Subcutaneous adipose tissue (tissue), 4 donors: Measurements from ENCODE around the gene FOXD2. TPM values are rescaled to one million over a fixed set of nuclear protein-coding genes. Genes with fewer than 3 reads are reported as not detected.

Experiments
- CTCF ChIP-seq: fragments of 450-650 bp; IDR thresholded peaks from one replicate; pipeline ENCODE4 v1.5.1; 2016; ENCODE audit warnings: low read depth, mild to moderate bottlenecking, control low read depth, antibody characterized with exemption, moderate library complexity
- total RNA-seq, 4 donors: library from RNA; depleted of rRNA; stranded (reverse); fragments of >200 nt; gene quantifications; one replicate each; pipeline ENCODE4 v1.1.0, GENCODE V29; 2016

Gene FOXD2
- total RNA-seq, 4 donors from 2014 or later = under 0.01 to 0.38 (median 0.17) TPM; not detected in 1

GRCh38 chr1:47442202-47442601 is 4.4 kb downstream of the FOXD2 start:
- no peak for TF ChIP-seq CTCF

GRCh38 chr1:47442842-47443529 is 5.1 kb downstream of the FOXD2 start:
- no peak for TF ChIP-seq CTCF

GRCh38 chr1:47443530-47444296 is 5.9 kb downstream of the FOXD2 start:
- no peak for TF ChIP-seq CTCF

- no peak for TF ChIP-seq CTCF
Measured at GRCh38 chr1:47444297-47444561, 6.4 kb downstream of the FOXD2 start.

- TF ChIP-seq CTCF = no peak
Measured at GRCh38 chr1:47444562-47445465, 7.0 kb downstream of the FOXD2 start.

GRCh38 chr1:47445823-47446550 is 8.1 kb downstream of the FOXD2 start:
- TF ChIP-seq CTCF = no peak
